HL-60 (cell line): ENCODE measurements around the gene GALM.

Experiments used
- DNase-seq, 2 experiments: peaks; one replicate each; pipeline ENCODE4 v3.0.0-alpha.2; 2010 to 2020; ENCODE audit warnings: low read depth in 1 of 2, low spot score in 1 of 2
- H3K27ac ChIP-seq: fragments of 250-450 bp; sonication (Bioruptor Pico); replicated peaks from 2 replicates; pipeline ENCODE4 v1.5.1; 2020; ENCODE audit warnings: mild to moderate bottlenecking, moderate library complexity
- H3K27me3 ChIP-seq: fragments of 250-450 bp; sonication (Bioruptor Pico); 2 replicates; pipeline ENCODE4 v1.5.1; 2021; ENCODE audit warnings: mild to moderate bottlenecking, moderate library complexity; ENCODE audit not compliant: insufficient read depth, poor library complexity, severe bottlenecking
- H3K4me3 ChIP-seq: replicated peaks from 2 replicates; pipeline ENCODE4 v1.5.1; 2011; ENCODE audit warnings: mild to moderate bottlenecking, control low read depth, low read length; ENCODE audit not compliant: insufficient read depth
- GABPA ChIP-seq: IDR thresholded peaks from 2 replicates; pipeline ENCODE4 v1.6.1; 2012; ENCODE audit warnings: low read depth
- POLR2AphosphoS5 ChIP-seq: IDR thresholded peaks from 2 replicates; pipeline ENCODE4 v1.6.1; 2012; ENCODE audit warnings: low read depth
- REST ChIP-seq: IDR thresholded peaks from 2 replicates; pipeline ENCODE4 v1.6.1; 2012; ENCODE audit warnings: low read depth; ENCODE audit not compliant: insufficient replicate concordance
- SPI1 ChIP-seq: IDR thresholded peaks from 2 replicates; pipeline ENCODE4 v1.6.1; 2012; ENCODE audit warnings: low read depth, mild to moderate bottlenecking, borderline replicate concordance
- TF ChIP-seq, protein P1 (sequence below): IDR thresholded peaks from one replicate; pipeline ENCODE4 v1.5.1; 2011; ENCODE audit warnings: low read length, control low read depth, inconsistent platforms; ENCODE audit not compliant: insufficient read depth

The GALM gene

DNA sequence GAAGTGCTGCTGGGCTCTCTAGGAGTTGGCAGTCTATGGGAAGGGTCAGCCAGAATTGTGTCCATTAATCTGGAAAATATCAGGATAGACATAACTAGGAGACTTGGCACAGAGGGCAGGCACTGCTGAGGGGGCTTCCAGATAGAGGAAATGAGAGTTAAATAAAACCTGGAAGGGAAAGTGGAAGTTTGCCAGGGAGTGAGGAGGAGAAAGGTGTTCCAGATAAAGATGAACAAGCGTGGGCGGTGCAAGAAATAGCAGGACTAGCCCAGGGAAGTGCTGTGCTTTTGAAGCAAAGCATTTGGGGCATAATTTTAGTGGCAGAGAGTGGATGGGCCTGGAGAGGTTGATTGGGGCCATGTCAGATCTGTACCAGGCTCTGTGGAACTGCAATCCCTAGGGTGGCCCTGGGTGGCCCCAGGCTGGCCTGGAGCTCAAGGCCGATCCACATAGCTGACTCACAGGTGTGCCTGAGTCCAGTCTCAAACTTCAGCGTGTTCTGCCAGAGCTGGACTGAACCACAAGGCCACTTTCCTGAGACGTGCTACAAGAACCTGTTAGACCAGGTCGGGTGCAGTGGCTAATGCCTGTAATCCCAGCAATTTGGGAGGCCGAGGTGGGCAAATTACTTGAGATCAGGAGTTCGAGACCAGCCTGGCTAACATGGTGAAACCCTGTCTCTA lies 26.9 kb downstream of the GALM start:
- TF ChIP-seq REST (no peak), GABPA (no peak), POLR2AphosphoS5 (no peak), SPI1 (no peak)
- TF ChIP-seq, protein P1, sequence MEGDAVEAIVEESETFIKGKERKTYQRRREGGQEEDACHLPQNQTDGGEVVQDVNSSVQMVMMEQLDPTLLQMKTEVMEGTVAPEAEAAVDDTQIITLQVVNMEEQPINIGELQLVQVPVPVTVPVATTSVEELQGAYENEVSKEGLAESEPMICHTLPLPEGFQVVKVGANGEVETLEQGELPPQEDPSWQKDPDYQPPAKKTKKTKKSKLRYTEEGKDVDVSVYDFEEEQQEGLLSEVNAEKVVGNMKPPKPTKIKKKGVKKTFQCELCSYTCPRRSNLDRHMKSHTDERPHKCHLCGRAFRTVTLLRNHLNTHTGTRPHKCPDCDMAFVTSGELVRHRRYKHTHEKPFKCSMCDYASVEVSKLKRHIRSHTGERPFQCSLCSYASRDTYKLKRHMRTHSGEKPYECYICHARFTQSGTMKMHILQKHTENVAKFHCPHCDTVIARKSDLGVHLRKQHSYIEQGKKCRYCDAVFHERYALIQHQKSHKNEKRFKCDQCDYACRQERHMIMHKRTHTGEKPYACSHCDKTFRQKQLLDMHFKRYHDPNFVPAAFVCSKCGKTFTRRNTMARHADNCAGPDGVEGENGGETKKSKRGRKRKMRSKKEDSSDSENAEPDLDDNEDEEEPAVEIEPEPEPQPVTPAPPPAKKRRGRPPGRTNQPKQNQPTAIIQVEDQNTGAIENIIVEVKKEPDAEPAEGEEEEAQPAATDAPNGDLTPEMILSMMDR, result no peak
- Histone ChIP-seq H3K27me3 (no peaks in the 10 kb centered on the region), H3K4me3 (no peak overlapping the region), H3K27ac (no peak overlapping the region)
- no peak for DNase-seq

- TF ChIP-seq POLR2AphosphoS5 (no peak), REST (no peak), SPI1 (no peak), GABPA (no peak)
- TF ChIP-seq, protein P1, result no peak
- DNase-seq, result peak in 1 of 2 experiments; percentile 20
- Histone ChIP-seq H3K4me3 (no peak overlapping the region), H3K27me3 (no peaks in the 10 kb centered on the region), H3K27ac (no peak overlapping the region)
These were observed 31.4 kb downstream of the GALM start for GRCh38 chr2:38697116-38697840.

GRCh38 chr2:38698467-38699003 lies 32.6 kb downstream of the GALM start:
- no peak for DNase-seq
- TF ChIP-seq REST, result no peak
- TF ChIP-seq, protein P1, result no peak
- TF ChIP-seq GABPA, result no peak
- H3K4me3 ChIP-seq, result no peak overlapping the region
- H3K27me3 ChIP-seq, result no peaks in the 10 kb centered on the region
- H3K27ac ChIP-seq, result no peak overlapping the region
